HG02840 (cell line): Measurements from ENCODE around the gene SYDE1.

Experiments
- ATAC-seq: cut with Tn5 transposase; IDR thresholded peaks from one replicate; pipeline ENCODE4 v1.9.1; 2021; ENCODE audit warnings: mild to moderate bottlenecking, moderate library complexity, moderate number of reproducible peaks; ENCODE audit not compliant: unreplicated experiment, low FRiP score

SYDE1 gene

DNA sequence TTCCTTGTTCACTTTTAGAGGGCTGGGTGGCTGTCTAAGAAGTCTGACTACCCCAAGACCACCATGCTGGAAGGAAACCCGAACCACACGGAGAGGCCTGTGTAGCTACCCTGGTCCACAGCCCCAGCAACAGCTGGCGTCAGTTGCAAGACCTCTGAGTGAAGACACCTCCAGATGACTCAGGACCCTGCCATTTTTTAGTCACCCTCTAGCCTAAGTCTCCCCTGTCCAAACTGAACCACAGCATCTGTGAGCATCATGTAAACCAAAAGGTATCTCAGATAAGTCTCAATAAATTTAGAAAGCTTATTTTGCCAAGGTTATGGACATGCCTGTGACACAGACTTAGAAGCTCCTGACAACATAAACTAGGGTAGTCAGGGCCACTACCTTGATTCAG lies 2.2 kb upstream of the SYDE1 start:
- ATAC-seq: no peak

DNA sequence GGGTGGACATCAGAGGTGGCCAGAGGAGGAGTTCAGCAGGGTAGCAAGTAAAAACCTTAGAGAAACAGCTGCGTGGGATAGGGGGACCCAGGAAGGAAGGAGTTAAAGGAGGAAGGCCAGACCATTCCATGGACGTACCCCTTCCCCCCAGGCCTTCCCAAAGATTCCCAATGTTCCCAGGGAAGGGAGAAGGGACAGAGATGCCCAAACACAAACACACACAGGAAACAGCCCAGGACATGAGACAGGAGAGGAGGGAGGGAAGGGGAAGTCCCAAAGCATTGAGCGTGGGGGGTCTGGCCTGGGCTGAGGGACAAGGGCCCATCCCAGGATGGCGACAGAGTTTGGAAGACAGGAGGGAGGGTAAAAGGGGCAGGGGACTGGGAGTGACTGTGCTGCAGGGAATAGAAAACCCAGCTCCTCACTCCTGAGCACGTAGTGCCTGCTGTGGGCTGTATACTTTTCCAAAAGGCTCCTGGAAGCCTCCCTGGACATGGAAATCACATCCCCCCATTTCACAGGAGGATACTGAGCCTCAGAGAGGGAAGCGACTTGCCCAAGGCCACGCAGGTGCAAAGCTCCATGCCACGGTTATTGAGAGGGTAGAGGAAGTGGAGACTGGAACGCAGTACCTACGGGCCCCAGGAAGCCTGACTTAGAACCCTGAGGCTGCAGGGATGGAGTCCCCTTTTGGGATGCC lies 1.1 kb downstream of the SYDE1 start:
- ATAC-seq: no peak

DNA sequence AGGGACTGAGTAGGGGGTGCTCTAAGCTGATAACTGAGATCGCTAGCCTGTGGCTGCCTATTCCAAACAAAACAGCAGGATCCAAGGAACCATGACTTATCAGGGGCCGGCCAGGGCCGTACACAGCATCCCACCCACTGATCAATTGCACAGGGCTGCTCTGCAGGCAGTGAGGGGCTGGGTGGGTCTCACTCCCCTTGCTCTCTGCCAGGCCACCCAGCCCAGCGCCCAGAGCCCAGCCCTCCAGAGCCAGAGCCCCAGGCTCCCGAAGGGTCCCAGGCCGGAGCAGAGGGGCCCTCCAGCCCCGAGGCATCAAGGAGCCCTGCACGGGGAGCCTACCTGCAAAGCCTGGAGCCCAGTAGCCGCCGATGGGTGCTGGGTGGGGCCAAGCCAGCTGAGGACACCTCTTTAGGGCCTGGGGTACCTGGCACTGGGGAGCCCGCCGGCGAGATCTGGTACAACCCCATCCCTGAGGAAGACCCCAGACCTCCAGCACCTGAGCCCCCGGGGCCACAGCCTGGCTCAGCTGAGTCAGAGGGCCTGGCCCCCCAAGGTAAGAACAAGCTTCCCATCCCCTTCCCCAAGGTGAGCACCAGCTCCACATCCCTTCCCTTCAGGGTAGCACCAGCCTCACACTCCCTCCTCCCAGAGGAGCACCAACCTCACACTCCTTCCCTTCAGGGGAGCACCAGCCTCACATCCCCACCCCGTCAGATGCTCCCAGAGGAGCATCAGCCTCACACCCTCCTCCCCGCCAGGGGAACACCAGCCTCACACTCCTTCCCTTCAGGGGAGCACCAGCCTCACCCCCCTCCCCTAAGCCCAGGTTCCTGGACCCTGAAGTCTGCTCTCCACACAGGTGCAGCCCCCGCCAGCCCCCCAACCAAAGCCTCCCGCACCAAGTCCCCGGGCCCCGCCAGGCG lies 1.9 kb downstream of the SYDE1 start:
- no peak for ATAC-seq

DNA sequence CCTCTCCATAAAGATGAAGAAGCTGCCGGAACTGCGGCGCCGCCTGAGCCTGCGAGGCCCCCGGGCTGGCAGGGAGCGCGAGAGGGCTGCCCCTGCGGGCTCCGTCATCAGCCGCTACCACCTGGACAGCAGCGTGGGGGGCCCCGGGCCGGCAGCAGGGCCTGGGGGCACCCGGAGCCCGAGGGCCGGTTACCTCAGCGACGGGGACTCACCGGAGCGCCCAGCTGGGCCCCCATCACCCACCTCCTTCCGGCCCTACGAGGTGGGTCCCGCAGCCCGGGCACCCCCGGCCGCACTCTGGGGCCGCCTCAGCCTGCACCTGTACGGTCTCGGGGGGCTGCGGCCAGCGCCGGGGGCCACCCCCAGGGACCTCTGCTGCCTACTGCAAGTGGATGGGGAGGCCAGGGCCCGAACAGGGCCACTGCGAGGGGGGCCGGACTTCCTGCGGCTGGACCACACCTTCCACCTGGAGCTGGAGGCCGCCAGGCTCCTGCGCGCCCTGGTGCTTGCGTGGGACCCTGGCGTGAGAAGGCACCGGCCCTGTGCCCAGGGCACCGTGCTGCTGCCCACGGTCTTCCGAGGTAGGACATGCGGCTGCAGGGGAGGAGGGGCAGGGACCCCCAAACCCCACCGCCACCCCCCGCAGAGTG lies 2.7 kb downstream of the SYDE1 start:
- no peak for ATAC-seq

DNA sequence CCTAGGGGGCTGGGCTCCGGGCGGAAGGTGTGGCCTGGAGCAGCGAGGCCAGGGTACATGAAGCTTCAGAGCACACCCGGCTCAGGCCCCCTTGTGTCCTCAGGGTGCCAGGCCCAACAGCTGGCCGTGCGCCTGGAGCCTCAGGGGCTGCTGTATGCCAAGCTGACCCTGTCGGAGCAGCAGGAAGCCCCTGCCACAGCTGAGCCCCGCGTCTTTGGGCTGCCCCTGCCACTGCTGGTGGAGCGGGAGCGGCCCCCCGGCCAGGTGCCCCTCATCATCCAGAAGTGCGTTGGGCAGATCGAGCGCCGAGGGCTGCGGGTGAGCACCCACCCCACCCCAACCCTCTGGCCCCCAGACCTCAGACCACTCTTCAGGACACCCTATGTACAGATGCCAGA lies 3.2 kb downstream of the SYDE1 start:
- no peak for ATAC-seq

DNA sequence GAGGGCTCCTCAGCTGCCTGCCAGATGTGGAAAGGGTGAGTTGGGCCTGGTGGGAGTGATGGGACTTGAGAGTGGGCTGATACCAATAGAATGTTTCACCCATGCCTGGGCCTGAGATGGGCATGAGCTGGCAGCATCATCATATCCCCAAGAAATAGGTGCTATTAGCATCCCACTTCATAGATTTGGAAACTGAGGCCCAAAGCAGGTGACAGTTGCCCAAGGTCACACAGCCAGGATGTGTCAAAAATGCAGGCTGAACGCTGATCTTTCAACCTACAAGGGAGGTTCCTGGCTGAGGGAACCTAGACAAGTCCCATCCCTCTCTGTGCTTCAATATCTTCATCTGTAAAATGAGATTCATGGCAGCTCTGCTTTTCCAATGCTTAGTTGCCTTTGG lies 4.6 kb downstream of the SYDE1 start:
- no peak for ATAC-seq

DNA sequence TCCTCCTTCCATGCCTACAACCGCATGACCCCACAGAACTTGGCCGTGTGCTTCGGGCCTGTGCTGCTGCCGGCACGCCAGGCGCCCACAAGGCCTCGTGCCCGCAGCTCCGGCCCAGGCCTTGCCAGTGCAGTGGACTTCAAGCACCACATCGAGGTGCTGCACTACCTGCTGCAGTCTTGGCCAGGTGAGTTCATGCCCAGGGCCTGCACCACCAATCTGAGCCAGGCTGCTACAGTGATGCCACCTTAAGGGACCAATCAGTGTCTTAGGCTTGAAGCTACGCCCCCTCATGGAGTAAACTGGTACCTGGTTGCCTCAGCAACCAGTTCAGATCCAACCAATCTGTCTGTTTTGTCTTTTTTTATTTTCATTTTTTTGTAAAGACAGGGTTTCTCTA lies 5.2 kb downstream of the SYDE1 start:
- no peak for ATAC-seq

DNA sequence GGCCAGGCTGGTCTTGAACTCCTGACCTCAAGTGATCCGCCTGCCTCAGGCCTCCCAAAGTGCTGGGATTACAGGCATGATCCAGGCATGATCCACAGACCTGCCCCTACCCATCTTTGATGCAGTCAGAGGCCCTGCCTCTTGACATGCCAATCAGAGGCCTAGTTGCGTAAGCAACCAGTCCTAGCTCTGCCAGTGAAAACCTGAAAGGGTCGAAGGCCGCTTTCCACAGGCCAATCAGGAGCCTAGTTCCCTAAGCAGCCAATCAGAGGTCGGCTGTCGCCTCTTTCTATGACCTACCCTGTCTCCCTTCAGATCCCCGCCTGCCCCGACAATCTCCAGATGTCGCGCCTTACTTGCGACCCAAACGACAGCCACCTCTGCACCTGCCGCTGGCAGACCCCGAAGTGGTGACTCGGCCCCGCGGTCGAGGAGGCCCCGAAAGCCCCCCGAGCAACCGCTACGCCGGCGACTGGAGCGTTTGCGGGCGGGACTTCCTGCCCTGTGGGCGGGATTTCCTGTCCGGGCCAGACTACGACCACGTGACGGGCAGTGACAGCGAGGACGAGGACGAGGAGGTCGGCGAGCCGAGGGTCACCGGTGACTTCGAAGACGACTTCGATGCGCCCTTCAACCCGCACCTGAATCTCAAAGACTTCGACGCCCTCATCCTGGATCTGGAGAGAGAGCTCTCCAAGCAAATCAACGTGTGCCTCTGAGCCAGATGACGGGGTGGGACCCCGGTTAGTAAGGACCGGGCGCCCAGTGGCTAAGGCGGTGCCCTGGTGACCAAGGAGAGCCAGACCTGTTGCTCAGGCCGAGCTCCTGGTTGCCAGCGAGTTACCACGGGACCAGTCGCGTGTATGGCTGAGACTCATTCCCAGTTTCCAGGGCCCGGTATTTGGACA lies 6.3 kb downstream of the SYDE1 start:
- no peak for ATAC-seq

DNA sequence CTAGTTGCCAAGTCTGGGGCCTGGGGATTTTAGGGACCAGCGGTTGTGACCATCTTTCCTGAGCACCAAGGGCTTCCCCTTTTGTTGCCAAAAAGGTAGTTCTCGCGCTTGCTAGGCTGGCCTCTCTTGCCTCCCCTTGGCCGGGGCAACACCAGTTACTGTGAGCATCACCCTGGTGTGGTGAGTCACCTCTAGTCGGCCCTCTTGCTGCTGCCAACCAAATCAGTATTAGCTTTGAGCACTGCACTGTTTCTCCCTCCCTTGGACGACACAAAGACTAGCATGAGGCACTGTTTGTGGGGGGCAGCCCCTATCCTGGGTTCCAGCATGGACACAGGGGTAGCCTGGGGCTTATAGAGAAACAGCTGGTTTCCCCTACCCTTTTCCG lies 6.9 kb downstream of the SYDE1 start:
- no peak for ATAC-seq

DNA sequence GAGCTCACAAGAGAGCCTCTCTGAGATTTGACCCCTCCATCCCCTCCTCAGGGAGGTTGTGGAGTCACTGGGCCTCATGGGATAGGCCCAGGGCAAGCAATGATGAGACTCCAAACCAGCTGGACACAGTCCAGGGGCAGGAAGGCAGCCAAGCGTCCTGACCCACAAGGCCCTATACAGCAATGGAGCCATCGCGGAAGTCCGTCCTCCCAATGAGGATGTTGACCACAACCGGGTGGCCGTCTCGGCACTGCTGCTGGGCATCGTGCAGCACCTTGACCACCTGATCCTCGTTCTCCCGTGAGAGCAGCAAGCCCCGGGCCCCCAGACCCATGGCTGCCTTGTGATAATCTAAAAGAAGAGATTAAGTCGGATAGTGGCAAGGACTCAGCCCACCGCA lies 7.9 kb downstream of the SYDE1 start:
- no peak for ATAC-seq

DNA sequence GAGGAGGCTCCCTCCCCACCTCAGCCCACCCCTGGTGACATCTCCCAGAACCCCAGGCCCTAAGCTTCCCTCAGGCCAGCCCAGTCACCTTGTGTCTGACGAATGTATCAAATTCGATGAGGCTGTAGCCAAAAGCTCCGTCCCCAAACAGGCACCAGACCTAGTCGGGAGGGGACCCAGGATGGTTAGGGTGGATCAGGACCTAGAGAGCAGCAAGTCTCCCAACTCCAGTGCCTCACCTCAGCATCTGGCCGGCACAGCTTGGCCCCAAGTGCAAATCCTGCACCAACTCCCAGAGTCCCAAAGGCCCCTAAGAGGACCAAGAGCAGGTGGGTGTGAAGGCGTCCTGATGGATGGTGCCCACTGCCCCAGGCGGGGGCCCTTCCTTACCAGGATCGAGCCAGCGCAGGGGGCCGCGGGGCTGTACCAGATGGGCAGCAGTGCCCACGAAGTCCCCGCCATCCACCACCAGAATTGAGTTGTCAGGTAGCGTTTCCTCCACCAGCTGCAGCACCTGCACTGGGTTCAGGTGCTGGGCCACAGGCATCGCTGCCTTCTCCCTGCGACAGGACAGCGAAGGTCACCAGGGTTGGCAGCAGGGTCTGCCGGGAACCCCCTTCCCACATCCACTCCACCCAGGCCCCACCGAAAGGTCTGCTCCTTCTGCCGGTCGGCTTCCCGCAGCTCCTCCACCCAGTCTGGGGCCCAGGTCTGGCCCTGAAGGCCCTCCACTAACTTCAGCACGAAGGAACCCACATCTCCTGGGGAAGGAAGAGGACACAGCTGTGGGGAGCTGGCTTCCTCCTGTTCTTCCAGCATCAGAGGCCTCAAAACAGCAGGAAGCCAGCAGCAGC lies 8.8 kb downstream of the SYDE1 start:
- ATAC-seq: no peak

DNA sequence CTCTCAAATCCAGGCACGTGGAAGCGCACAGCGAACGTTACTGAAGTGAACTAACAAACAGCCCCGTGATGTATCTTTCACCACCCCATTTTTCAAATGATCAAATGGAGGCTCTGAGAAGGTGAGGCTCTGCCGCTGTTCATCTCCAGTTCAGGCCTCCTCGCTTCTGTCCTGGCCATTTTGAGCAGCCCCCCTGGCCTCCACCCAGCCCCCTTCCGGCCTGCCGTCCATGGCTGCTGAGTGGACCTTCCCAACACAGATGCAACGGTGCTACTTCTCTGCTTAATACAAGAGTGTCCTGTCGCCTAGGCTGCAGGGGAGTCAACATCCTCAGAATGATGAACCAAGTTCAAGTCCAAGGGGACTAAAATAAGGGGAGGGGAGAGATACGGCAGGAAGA lies 9.7 kb downstream of the SYDE1 start:
- no peak for ATAC-seq

DNA sequence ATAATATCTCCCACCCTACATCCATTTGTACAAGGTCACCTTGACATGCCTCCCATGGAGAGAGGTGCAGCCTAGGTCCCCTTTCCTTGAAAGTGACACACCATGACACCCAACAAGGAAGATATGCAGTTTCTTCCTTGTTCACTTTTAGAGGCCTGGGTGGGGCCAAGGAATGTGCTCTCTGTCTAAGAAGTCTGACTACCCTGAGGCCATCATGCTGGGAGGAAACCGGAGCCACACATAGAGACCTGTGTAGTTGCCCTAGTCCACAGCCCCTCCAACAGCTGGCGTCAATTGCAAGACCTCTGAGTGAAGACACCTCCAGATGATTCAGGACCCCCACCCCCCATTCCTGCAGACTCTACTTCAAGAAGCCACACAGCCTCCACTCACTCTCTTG lies 11.0 kb downstream of the SYDE1 start:
- ATAC-seq: no peak

DNA sequence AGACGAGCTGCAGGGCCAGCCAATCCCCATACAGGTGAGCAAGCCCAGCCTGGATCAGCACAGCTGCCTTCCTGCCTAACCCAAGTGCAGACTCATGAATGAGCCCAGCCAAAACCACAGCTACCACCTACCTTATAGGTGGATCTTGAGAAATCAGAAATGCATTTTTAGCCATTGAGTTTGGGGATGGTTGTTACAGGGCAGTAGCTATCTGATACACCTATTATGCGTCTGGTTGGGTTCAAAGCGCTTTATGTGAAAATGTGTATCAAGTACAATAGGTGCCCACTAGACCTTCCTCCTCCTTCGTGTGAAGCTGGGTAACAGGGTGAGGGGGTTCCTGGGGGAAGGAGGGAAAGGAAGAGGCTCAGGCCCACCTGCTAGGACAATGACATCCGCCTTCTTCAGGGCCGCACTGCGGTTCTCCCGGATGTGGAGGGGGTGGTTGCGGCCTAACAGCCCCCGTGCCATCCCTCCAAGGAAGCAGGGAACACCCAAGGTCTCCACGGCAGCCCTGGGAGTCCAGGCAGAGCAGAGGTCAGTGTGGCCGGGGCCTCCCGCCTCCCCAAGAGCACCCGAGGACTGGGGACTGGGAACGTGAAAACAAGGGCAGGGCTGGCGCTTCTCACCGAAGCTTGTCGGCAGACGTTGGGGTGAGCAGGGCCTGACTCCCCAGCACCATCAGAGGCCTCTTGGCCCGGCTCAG lies 11.7 kb downstream of the SYDE1 start:
- no peak for ATAC-seq

DNA sequence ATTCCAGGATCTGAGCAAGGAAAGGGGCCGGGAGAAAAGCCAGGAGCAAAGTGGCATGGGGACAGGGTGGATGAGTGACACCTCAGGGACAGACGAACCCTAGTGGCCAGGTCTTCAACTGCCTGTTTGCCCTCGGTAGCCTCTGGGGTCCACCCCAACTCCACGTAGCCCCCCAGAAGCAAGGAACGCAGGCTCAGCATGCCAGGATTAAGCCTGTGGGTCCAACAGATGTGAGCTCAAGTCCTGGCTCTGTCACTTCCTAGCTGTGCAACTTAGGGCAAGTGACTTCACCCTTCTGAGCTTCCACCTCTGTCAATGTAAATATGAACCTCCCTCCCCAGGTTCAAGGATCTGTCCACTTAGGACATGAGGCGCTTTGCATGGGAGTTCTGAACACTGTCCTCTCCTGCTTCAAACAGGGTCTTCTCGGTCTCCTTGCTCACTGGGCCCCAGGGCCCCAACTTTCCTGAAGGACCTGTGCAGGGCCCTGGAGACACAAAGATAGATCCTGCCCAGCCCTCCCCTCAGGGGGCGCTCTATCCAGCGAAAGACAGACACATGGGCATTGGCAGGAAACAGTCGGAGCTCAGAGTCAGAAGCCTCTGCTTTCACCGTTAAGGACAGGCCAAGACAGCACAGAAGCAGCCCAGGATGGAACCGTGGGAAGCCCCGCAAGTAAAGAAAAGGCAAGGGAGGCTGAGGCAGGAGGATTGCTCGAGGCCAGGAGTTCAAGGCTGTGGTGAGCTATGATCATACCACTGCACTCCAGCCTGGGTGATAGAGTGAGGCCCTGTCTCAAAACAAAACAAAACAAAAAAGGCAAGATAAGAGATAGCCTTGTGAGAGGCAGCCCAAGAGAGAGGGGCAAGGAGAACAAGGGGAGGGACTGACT lies 13.2 kb downstream of the SYDE1 start:
- ATAC-seq: no peak

DNA sequence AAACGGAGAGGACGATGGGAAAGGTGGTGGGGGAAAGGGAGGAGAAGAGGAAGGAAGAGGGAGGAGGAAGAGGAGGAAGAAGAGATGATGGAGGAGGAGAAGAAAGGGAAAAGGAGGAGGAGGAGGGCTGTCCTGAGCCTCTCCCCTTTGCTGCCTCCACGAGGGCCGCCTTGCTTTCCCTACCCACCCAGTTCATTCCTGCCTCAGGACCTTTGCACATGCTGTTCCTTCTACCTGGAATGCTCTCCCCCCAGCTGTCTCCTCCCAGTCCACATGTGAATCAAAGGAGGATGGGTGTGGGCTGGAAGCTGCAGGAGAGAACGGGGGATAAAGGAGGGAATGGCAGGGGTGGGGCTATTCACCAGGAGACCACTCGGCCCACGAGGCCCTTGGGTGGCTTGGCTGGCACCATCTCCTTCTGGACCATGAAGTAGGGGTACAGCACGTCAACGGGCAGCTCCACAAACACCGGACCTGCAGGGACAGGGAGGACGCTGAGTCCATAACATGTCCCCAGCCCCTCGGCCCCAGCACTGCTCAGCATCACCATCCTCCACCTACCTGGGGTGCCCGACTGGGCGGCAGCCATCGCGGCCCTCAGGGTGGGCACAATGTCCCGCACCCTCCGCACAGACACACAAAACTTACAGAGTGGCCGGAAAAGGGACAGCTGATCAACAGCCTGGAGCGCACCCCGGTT lies 15.3 kb downstream of the SYDE1 start:
- ATAC-seq: no peak
